Measurements from ENCODE around the gene ARPC1B.
A peak's percentile ranks its signal among the peaks of the same experiment; 100 is the strongest.
"Not testable (repeated sequence)": the region's sequence is repeated elsewhere in the genome, so short reads cannot be mapped to it uniquely, and the experiment has no call there.

Gene ARPC1B

GRCh38 chr7:99408379-99409191 lies 34.1 kb downstream of the ARPC1B start, which contains the start of the genes BUD31 and PDAP1:
Gene BUD31 (plus strand): TSS chr7:99408969. CDS start chr7:99411093, 2,124 bp downstream.
Gene PDAP1 (minus strand): TSS chr7:99408597. CDS start chr7:99408548, 49 bp downstream.
- peak within 1 kb of the TSS; percentile 92 for H3K27ac Mint-ChIP-seq
- H3K36me3 Mint-ChIP-seq, result peaks cover 30% of the 10 kb centered on the region
- H3K4me1 Mint-ChIP-seq, result peaks cover 47% of the 10 kb centered on the region
- H3K9me3 Mint-ChIP-seq, result no peaks in the 10 kb centered on the region
- H3K4me3 Mint-ChIP-seq, result peak within 1 kb of the TSS; percentile 99
- H3K27me3 Mint-ChIP-seq, result no peaks in the 10 kb centered on the region
- peak; percentile 94 for ATAC-seq

GRCh38 chr7:99409192-99409572 lies 34.7 kb downstream of the ARPC1B start:
- Mint-ChIP-seq H3K36me3 (peaks cover 24% of the 10 kb centered on the region), H3K27me3 (no peaks in the 10 kb centered on the region), H3K27ac (peak overlapping the region; percentile 92), H3K4me3 (peak overlapping the region; percentile 99), H3K9me3 (no peaks in the 10 kb centered on the region), H3K4me1 (peaks cover 41% of the 10 kb centered on the region)
- peak; percentile 3 for ATAC-seq

DNA sequence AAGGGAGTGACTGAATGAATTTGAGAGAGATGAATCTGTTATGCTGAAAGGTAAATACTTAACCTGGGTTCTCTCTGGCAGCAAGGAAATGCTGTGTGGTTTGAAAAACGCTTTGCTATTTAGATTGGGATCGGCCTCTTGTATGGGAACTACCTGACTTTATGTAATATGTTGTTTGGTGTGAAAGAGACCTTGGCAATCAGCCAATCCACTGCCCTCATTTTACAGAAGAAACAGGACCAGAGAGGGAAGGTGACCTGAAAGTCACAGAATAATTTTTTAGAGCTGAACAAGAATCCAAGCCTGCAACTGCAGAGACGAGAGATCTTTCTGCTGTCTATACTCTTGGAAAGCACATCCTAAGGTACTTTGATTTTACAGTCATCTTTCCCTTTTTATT lies 35.3 kb downstream of the ARPC1B start:
- ATAC-seq, result no peak
- Mint-ChIP-seq H3K27ac (peak overlapping the region; percentile 92), H3K27me3 (no peaks in the 10 kb centered on the region), H3K4me1 (peaks cover 37% of the 10 kb centered on the region), H3K36me3 (peaks cover 22% of the 10 kb centered on the region), H3K4me3 (peak overlapping the region; percentile 99), H3K9me3 (no peaks in the 10 kb centered on the region)

DNA sequence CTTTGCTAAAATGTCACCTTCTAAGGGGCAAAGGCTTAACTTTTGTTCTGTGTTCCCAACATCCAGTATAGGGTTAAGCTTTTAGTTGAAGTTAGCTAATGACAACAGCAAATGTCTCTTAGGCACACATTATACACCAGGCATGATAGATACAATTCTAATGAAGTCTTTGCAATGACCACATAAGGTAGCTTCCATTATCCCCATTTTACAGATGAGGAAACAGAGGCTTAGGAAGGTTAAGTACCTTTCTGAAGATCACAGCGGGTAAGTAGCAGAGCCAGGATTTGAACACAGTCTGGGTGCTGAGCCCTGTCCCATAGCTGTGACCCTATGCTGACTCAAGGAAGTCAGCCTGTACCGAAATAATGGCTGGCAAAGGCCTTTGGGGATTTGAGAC lies 36.1 kb downstream of the ARPC1B start:
- Mint-ChIP-seq H3K36me3 (peaks cover 29% of the 10 kb centered on the region), H3K4me1 (peaks cover 43% of the 10 kb centered on the region), H3K9me3 (no peaks in the 10 kb centered on the region), H3K27ac (peak overlapping the region; percentile 92), H3K4me3 (peak overlapping the region; percentile 99), H3K27me3 (no peaks in the 10 kb centered on the region)
- no peak for ATAC-seq

DNA sequence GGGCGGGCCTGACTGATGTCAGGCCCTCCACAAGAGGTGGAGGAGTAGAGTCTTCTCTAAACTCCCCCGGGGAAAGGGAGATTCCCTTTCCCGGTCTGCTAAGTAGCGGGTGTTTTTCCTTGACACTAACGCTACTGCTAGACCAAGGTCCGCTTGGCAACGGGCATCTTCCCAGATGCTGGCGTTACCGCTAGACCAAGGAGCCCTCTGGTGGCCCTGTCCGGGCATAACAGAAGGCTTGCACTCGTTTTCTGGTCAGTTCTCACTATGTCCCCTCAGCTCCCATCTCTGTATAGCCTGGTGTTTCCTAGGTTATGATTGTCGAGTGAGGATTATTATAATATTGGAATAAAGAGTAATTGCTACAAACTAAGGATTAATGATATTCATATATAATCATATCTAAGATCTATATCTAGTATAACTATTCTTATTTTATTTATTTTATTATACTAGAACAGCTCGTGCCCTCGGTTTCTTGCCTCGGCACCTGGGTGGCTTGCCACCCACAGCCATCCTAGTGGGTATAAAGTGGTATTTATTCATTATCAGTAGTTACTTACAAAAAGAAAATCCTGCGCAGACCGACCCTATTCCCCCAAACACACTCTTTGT lies 41.1 kb downstream of the ARPC1B start:
- Mint-ChIP-seq H3K36me3 (peaks cover 67% of the 10 kb centered on the region), H3K4me1 (peaks cover 13% of the 10 kb centered on the region)
- not testable (repeated sequence) for ATAC-seq, H3K9me3 Mint-ChIP-seq, H3K27me3 Mint-ChIP-seq, H3K27ac Mint-ChIP-seq, H3K4me3 Mint-ChIP-seq

GRCh38 chr7:99418260-99418659 lies 43.7 kb downstream of the ARPC1B start:
- no peaks in the 10 kb centered on the region for H3K9me3 Mint-ChIP-seq
- H3K4me1 Mint-ChIP-seq, result peaks cover 9% of the 10 kb centered on the region
- peaks cover 60% of the 10 kb centered on the region for H3K36me3 Mint-ChIP-seq
- H3K27ac Mint-ChIP-seq, result no peak overlapping the region
- no peak for ATAC-seq
- H3K4me3 Mint-ChIP-seq, result no peak overlapping the region
- no peaks in the 10 kb centered on the region for H3K27me3 Mint-ChIP-seq

DNA sequence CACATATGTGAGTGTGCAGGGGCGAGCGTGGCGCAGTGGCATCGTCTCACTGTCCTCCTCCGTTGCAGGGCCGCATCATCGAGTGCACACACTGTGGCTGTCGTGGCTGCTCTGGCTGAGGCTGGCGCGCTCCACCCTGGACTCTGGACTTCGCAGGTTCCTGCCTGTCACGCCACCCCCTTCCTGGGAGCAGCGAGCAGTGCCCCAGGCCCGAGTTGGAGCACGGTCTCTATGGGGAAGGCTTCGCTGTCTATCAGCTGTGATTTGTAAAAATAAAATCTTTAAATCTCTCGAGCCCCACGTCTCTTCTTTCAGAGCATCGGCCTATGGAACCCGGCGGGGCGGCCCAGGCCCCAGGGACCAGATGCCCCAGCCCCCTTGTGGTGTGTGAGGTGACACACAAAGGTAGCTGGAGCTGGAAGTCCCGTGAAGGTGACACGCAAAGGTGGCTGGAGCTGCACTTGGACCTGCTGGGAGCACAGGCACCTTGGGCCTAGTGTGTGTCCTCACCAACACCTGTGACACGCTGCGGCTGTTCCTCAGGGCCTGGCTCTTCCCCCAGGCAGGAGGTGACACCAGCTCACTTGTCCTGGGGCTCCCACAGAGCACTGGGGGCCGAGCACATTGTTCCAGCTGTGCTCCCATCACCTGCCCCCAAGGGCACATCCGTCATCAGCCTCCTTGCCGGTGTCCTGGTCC lies 44.9 kb downstream of the ARPC1B start:
- no peak overlapping the region for H3K4me3 Mint-ChIP-seq
- no peak for ATAC-seq
- no peaks in the 10 kb centered on the region for H3K27me3 Mint-ChIP-seq
- no peaks in the 10 kb centered on the region for H3K9me3 Mint-ChIP-seq
- H3K36me3 Mint-ChIP-seq, result peaks cover 68% of the 10 kb centered on the region
- no peak overlapping the region for H3K27ac Mint-ChIP-seq
- H3K4me1 Mint-ChIP-seq, result peaks cover 9% of the 10 kb centered on the region

GRCh38 chr7:99420213-99420612 lies 45.7 kb downstream of the ARPC1B start:
- Mint-ChIP-seq H3K4me1 (peaks cover 2% of the 10 kb centered on the region), H3K9me3 (no peaks in the 10 kb centered on the region), H3K4me3 (no peak overlapping the region), H3K27me3 (no peaks in the 10 kb centered on the region), H3K27ac (no peak overlapping the region), H3K36me3 (peaks cover 67% of the 10 kb centered on the region)
- ATAC-seq, result no peak

DNA sequence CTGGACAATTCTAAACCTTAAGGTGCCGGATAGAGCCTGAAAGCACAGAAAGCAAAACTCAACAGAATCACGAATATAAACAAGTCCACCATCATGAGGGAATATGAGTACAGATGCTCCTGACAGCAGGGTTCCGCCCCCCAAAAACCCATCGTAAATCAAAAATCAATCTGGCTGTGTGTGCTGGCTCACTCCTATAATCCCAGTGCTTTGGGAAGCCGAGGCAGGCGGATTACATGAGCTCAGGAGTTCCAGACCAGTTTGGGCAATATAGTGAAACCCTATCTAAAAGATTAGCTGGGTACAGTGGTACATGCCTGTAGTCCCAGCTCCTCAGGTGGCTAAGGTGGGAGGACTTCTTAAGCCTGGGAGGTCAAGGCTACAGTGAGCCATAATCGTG lies 46.5 kb downstream of the ARPC1B start:
- no peak for ATAC-seq
- Mint-ChIP-seq H3K27me3 (no peaks in the 10 kb centered on the region), H3K36me3 (peaks cover 69% of the 10 kb centered on the region), H3K4me3 (no peak overlapping the region), H3K9me3 (no peaks in the 10 kb centered on the region), H3K4me1 (no peaks in the 10 kb centered on the region), H3K27ac (no peak overlapping the region)

DNA sequence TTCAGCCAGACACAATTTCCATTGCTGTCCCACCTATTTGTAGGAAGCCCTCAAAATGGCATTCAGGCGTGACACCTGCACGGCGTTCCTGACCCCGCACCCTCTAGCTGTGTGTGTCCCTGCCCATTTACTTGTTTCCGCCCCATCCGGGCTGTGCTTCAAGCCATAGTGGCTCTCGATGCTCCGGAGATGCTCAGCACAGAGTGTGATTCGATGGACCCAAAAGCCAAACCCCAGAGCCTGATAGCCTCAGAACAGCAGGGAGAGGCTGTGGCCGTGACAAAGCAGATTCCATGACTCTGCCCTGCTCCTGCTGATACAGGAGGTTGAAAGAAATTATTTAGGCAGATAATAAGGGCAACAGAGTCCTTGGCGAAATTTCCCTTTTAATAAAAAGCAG lies 47.7 kb downstream of the ARPC1B start:
- no peak for ATAC-seq
- Mint-ChIP-seq H3K27me3 (no peaks in the 10 kb centered on the region), H3K4me1 (no peaks in the 10 kb centered on the region), H3K9me3 (no peaks in the 10 kb centered on the region), H3K27ac (no peak overlapping the region), H3K4me3 (no peak overlapping the region), H3K36me3 (peaks cover 64% of the 10 kb centered on the region)

DNA sequence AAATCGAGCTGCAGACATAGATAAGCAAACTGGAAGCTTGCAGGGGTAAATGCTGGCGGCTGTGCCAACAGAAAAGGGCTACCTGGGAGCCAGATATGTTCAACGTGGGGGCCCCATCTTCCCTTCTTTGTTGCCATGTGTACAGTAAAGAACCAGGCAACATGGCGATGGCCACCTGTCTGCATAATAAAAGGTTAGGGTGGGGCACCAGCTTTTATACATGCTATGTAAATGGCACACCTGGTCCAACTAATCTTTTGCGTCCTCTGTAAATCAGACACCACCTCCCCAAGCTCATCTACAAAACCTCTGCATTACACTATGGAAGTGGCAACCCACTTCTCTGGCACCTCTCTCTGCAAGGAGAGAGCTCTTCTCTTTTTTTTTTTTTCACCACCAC lies 48.1 kb downstream of the ARPC1B start:
- peaks cover 60% of the 10 kb centered on the region for H3K36me3 Mint-ChIP-seq
- H3K4me1 Mint-ChIP-seq, result no peaks in the 10 kb centered on the region
- no peak overlapping the region for H3K4me3 Mint-ChIP-seq
- ATAC-seq, result no peak
- no peak overlapping the region for H3K27ac Mint-ChIP-seq
- H3K27me3 Mint-ChIP-seq, result no peaks in the 10 kb centered on the region
- no peaks in the 10 kb centered on the region for H3K9me3 Mint-ChIP-seq

DNA sequence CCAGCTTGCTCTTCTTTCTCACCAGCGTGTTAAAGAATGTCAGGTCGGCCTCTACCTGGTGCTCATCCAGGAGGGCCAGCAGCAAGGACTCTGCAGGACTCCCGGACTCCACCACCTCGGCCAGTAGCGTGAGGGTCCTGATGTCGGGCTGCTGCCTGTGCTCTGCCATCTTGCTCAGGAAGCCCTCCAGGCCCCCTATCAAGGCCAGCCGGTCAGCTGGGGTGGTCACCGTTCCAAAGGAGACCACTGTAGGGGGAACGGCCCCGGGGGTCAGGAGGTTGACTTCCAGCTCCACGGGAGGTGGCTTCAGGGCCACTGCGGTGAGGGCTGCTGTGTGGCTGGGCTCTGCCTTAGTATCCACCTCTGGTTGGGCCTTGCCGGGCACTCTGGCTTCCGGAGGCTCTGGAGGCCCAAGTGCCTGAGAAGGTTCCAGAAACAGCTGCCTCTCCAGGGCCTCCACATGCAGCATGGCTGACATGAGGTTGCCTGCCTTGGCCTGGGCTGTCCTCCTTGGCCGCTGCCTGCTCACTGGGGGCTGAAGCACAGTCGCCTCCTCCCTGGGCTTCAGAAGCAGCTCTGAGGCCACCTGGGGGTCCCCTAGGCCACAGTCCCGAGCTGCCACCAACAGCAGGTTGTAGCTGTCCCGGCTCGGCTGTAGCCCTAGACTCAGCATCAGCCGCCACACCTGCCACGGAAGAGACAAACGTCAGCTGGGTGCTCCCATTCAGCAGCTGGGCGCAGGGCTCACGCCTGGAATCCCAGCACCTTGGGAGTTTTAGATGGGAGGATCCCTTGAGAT lies 50.6 kb downstream of the ARPC1B start:
- Mint-ChIP-seq H3K36me3 (peaks cover 49% of the 10 kb centered on the region), H3K9me3 (no peaks in the 10 kb centered on the region), H3K4me3 (no peak overlapping the region), H3K4me1 (no peaks in the 10 kb centered on the region), H3K27ac (no peak overlapping the region), H3K27me3 (no peaks in the 10 kb centered on the region)
- no peak for ATAC-seq

DNA sequence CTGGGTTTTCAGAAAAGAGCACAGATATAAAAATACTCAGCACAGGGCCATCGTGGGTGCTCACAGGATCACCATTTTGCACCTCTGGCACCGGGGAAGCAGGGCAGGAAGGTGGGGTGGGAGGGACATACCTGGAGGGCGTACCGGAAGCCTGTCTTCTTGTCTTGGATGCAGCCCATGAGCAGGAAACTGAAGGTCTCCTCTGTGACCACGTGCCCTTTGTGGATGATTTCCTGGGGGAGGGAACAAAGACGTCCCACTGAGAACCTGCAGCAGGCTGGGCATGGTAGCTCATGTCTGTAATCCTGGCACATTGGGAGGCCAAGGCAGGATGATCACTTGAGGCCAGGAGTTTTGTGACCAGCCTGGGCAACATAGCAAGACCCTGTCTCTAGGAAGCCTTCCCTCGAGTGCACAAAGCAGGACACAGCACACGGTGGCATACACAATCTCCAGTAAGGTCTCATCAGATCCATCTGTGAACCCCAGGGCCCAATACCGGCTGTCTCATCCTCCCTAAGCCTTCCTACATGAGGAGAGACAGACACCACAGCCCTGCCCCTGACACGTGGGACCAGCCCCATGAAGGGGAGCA lies 54.5 kb downstream of the ARPC1B start:
- no peak for ATAC-seq
- Mint-ChIP-seq H3K4me1 (no peaks in the 10 kb centered on the region), H3K9me3 (no peaks in the 10 kb centered on the region), H3K4me3 (no peak overlapping the region), H3K27ac (no peak overlapping the region), H3K36me3 (peaks cover 47% of the 10 kb centered on the region), H3K27me3 (no peaks in the 10 kb centered on the region)

DNA sequence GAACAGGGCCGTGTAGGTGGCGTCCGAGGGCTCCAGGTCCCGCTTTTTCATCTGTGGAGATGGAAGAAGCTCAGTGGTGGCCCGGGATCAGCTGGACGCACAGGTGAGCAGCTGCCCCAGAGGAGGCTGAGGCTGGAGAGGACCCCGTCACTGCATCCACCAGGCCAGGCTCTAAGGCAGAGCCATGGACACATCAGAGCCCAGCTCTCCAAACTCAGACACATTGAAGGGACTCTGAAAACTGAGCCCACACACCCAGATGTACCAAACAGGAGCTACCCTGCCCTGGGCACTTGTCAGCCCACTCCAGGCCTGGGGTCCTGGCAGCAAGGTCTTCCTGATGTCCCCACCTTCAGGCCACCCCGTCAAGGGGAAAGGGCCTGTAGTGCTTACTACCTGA lies 55.2 kb downstream of the ARPC1B start:
- no peaks in the 10 kb centered on the region for H3K27me3 Mint-ChIP-seq

More for the DNA sequence above, 55.2 kb downstream of the ARPC1B start:
- Mint-ChIP-seq H3K9me3 (no peaks in the 10 kb centered on the region), H3K27ac (no peak overlapping the region), H3K4me1 (no peaks in the 10 kb centered on the region), H3K36me3 (peaks cover 48% of the 10 kb centered on the region), H3K4me3 (no peak overlapping the region)
- no peak for ATAC-seq

Data from stimulated activated memory B cell treated with anti-CD40 and anti-IgM and Interleukin-4, amounts not matched to agents 10 μg/mL and 1 μg/mL and 100 μg/mL, for 72 hours (primary cell).